Measurements from ENCODE around the gene BAIAP2. TPM values are rescaled to one million over a fixed set of nuclear protein-coding genes. Genes with fewer than 3 reads are reported as not detected.

Gene BAIAP2
- total and polyA plus RNA-seq, 2 of the 13 experiments (the other 11 are each of a cell fraction or from before 2014, with no cell fraction given) = 22.5 to 24.0 TPM

DNA sequence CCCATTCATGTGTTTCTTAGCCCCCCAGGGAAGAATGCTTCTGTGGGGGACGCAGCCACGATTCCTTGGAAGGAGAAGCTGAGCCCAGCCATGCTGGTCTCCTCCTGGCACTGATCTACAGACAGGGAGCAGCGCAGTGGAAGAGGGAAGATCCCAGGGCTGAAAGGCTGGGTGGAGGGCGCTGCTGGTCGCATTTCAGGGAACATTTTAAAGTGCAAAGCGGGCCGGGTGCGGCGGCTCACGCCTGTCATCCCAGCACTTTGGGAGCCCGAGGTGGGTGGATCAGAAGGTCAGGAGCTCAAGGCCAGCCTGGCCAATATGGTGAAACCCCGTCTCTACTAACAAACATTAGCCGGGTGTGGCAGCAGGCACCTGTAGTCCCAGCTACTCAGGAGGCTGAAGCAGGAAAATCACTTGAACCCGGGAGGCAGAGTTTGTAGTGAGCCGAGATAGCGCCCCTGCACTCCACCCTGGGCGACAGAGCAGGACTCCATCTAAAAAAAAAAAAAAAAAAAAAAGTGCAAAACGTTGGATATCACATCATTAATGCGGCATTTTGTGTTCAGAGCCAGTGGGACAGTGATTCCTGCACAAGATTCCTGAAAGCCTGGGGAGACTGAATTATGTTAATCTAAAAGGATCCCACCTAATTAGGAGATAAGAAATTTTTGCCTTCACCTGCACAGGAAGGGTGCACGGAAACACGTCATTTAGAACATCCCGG, 43.9 kb upstream of the BAIAP2 start (continued):
- TF ChIP-seq ZNF577 (CRISPR knock-in tag; IDR thresholded peaks at IDR 0.05; ENCODE audit: borderline replicate concordance, low read depth) (0 out of 2 replicates have a peak, but pooled peaks have one; percentile 34), FOXO1 (CRISPR knock-in tag; IDR thresholded peaks at IDR 0.05) (no peak), ZNF775 (CRISPR knock-in tag; IDR thresholded peaks at IDR 0.05; ENCODE audit: borderline replicate concordance) (0 out of 2 replicates have a peak, but pooled peaks have one; percentile 63), CEBPB (IDR thresholded peaks at IDR 0.05; ENCODE audit: borderline replicate concordance, low read depth, low read length) (no peak), ZBTB42 (CRISPR knock-in tag; IDR thresholded peaks at IDR 0.05) (no peak), ZNF678 (CRISPR knock-in tag; IDR thresholded peaks at IDR 0.05) (no peak), SIN3A (IDR thresholded peaks at IDR 0.05; ENCODE audit: borderline replicate concordance, low read depth, low read length) (no peak), ZNF430 (CRISPR knock-in tag; IDR thresholded peaks at IDR 0.05) (peak; percentile 67; the same call in 1 of the 2 replicates), MLXIP (CRISPR knock-in tag; IDR thresholded peaks at IDR 0.05; ENCODE audit: borderline replicate concordance) (no peak), HNF4A (CRISPR knock-in tag; IDR thresholded peaks at IDR 0.05) (peak; percentile 81), MTF2 (CRISPR knock-in tag; IDR thresholded peaks at IDR 0.05; ENCODE audit: borderline replicate concordance) (no peak), TOPORS (CRISPR knock-in tag; IDR thresholded peaks at IDR 0.05) (0 out of 2 replicates have a peak, but pooled peaks have one; percentile 21), SNAI1 (CRISPR knock-in tag; IDR thresholded peaks at IDR 0.05; ENCODE audit: borderline replicate concordance) (no peak), ZBTB1 (CRISPR knock-in tag; IDR thresholded peaks at IDR 0.05; ENCODE audit: borderline replicate concordance) (no peak), TEAD3 (CRISPR knock-in tag; optimal IDR thresholded peaks at IDR 0.05; ENCODE audit: borderline replicate concordance) (peak; percentile 25), SPEN (CRISPR knock-in tag; IDR thresholded peaks at IDR 0.05; ENCODE audit: low read depth) (peak; percentile 12; the same call in 1 of the 2 replicates), ZBTB7A (CRISPR knock-in tag; IDR thresholded peaks at IDR 0.05) (peak; percentile 65; the same call in 1 of the 2 replicates), ZFP36 (IDR thresholded peaks at IDR 0.05; ENCODE audit: borderline replicate concordance, low read depth, low read length, partially characterized antibody) (no peak), TMF1 (CRISPR knock-in tag; IDR thresholded peaks at IDR 0.05; ENCODE audit: low read depth) (0 out of 2 replicates have a peak, but pooled peaks have one; percentile 36), NCOA5 (CRISPR knock-in tag; IDR thresholded peaks at IDR 0.05) (no peak), ZNF503 (CRISPR knock-in tag; IDR thresholded peaks at IDR 0.05) (no peak), ZNF768 (CRISPR knock-in tag; IDR thresholded peaks at IDR 0.05) (peak; percentile 42; the same call in 1 of the 2 replicates), ZSCAN31 (CRISPR knock-in tag; IDR thresholded peaks at IDR 0.05; ENCODE audit: low read depth) (no peak)
- TF ChIP-seq, protein P1, sequence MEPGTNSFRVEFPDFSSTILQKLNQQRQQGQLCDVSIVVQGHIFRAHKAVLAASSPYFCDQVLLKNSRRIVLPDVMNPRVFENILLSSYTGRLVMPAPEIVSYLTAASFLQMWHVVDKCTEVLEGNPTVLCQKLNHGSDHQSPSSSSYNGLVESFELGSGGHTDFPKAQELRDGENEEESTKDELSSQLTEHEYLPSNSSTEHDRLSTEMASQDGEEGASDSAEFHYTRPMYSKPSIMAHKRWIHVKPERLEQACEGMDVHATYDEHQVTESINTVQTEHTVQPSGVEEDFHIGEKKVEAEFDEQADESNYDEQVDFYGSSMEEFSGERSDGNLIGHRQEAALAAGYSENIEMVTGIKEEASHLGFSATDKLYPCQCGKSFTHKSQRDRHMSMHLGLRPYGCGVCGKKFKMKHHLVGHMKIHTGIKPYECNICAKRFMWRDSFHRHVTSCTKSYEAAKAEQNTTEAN (CRISPR knock-in tag; conservative IDR thresholded peaks at IDR 0.05) = no peak
- TF ChIP-seq, protein P2, sequence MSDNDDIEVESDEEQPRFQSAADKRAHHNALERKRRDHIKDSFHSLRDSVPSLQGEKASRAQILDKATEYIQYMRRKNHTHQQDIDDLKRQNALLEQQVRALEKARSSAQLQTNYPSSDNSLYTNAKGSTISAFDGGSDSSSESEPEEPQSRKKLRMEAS (IDR thresholded peaks at IDR 0.05) = peak; percentile 26; the same call in 1 of the 2 replicates
